ENCODE measurements around the gene N4BP2L2. TPM values are rescaled to one million over a fixed set of nuclear protein-coding genes. Genes with fewer than 3 reads are reported as not detected.

The N4BP2L2 gene
- polyA plus RNA-seq, 1 donor (not counting 4 experiments of a cell fraction or from before 2014, with no cell fraction given): 75.4 TPM

DNA sequence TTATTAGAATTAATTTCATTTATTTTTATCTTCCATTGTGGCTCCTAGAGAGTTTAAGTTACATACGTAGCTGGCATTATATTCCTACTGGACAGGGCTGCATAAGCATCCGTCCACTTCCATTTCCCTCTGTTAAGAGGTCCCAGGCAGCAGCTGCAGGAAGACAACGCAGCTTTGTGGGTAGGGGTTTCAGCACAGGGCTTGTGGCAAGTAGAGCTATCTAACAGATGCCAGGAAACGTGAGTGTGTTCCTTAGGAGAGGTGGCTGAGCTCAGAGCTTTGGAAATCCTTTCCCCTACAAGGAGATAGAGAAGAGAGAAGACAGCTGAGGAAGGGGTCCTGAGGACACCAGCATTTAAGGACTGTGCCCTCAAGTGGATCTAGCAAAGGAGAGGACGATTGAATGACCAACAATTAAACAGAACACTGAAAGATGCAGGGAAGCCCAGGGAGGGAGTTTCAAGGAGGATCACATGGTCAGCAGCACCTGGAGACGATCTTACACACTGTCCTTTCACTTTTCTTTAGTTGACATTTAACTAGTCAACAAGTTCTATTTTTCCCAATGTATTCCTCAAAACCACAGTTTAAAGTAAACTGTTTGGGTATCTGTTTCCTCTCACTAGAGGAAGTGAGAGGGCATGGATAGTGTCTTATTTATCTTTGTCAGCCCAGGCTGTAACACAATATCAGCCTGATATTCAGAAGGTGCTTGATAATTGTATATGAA is 108.4 kb downstream of the N4BP2L2 start:
- Histone ChIP-seq H3K9me1 (ENCODE audit: control insufficient read depth, extremely low read depth, insufficient read depth, low read length) (no peaks in the 10 kb centered on the region), H3K79me2 (ENCODE audit: control insufficient read depth, insufficient read depth, low read length) (no peaks in the 10 kb centered on the region), H3K9ac (ENCODE audit: control insufficient read depth, extremely low read depth, insufficient read depth, low read length) (no peak overlapping the region), H3K4me1 (ENCODE audit: control insufficient read depth, extremely low read depth, insufficient read depth, low read length) (peaks cover 25% of the 10 kb centered on the region), H3K9me3 (ENCODE audit: control insufficient read depth, low read depth, low read length) (no peaks in the 10 kb centered on the region), H3K27me3 (ENCODE audit: control insufficient read depth, extremely low read depth, insufficient read depth, low read length) (no peaks in the 10 kb centered on the region), H3K4me2 (ENCODE audit: control insufficient read depth, extremely low read depth, insufficient read depth, low read depth, low read length) (no peak overlapping the region), H3K27ac (ENCODE audit: control insufficient read depth, insufficient read depth, low read length) (no peak overlapping the region), H3K4me3 (ENCODE audit: control insufficient read depth in 2 of 3, extremely low read depth in 1 of 3, insufficient read depth in 2 of 3, low read depth in 1 of 3, low read length in 3 of 3) (no peak overlapping the region), H2AFZ (ENCODE audit: control insufficient read depth, low read length) (no peak overlapping the region), H4K20me1 (ENCODE audit: control insufficient read depth, extremely low read depth, insufficient read depth, low read length) (no peaks in the 10 kb centered on the region), H3K36me3 (ENCODE audit: control insufficient read depth in 2 of 2, extremely low read depth in 1 of 2, insufficient read depth in 2 of 2, low read length in 2 of 2) (peaks cover 0 to 7% of the 10 kb centered on the region in 2 experiments)
- TF ChIP-seq, protein P1, sequence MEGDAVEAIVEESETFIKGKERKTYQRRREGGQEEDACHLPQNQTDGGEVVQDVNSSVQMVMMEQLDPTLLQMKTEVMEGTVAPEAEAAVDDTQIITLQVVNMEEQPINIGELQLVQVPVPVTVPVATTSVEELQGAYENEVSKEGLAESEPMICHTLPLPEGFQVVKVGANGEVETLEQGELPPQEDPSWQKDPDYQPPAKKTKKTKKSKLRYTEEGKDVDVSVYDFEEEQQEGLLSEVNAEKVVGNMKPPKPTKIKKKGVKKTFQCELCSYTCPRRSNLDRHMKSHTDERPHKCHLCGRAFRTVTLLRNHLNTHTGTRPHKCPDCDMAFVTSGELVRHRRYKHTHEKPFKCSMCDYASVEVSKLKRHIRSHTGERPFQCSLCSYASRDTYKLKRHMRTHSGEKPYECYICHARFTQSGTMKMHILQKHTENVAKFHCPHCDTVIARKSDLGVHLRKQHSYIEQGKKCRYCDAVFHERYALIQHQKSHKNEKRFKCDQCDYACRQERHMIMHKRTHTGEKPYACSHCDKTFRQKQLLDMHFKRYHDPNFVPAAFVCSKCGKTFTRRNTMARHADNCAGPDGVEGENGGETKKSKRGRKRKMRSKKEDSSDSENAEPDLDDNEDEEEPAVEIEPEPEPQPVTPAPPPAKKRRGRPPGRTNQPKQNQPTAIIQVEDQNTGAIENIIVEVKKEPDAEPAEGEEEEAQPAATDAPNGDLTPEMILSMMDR (optimal IDR thresholded peaks at IDR 0.05 in 1 of 3, IDR thresholded peaks at IDR 0.05 in 1 of 3, conservative IDR thresholded peaks at IDR 0.05 in 1 of 3; ENCODE audit: extremely low read depth in 1 of 3, insufficient read depth in 2 of 3, low read length in 3 of 3): no peak
- no peak for TF ChIP-seq EZH2 (IDR thresholded peaks at IDR 0.05; ENCODE audit: low read length)
- no peak for FAIRE-seq
- dilution Hi-C loops (cut with MboI; ENCODE audit: extremely low pct_ligation_motif_present, low sequenced_read_pairs): no loop called here
- DNase-seq (ENCODE audit: low read depth, low spot score): no peak

DNA sequence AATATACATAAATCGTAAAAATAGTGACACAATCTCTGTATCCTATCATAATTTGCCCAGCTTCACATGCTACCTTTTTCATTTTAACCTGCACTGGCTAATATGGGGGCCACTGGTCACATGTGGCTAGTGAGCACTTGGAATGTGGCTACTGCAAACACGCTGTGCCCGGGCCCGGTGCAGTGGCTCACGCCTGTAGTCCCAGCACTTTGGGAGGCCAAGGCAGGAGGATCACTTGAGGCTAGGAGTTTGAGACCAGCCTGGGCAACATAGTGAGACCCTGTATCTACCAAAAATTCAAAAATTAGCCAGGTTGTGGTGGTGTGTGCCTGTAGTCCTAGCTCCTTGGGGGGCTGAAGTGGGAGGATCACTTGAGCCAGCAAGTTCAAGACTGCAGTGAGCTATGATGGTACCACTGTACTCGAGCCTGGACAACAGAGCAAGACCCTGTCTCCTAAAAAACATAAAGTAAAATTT is 109.1 kb downstream of the N4BP2L2 start:
- Histone ChIP-seq H3K79me2 (ENCODE audit: control insufficient read depth, insufficient read depth, low read length) (no peaks in the 10 kb centered on the region), H3K4me1 (ENCODE audit: control insufficient read depth, extremely low read depth, insufficient read depth, low read length) (peaks cover 25% of the 10 kb centered on the region), H3K9me3 (ENCODE audit: control insufficient read depth, low read depth, low read length) (no peaks in the 10 kb centered on the region), H3K4me3 (ENCODE audit: control insufficient read depth in 2 of 3, extremely low read depth in 1 of 3, insufficient read depth in 2 of 3, low read depth in 1 of 3, low read length in 3 of 3) (no peak overlapping the region), H3K9me1 (ENCODE audit: control insufficient read depth, extremely low read depth, insufficient read depth, low read length) (no peaks in the 10 kb centered on the region), H3K36me3 (ENCODE audit: control insufficient read depth in 2 of 2, extremely low read depth in 1 of 2, insufficient read depth in 2 of 2, low read length in 2 of 2) (peaks cover 0 to 7% of the 10 kb centered on the region in 2 experiments), H3K27ac (ENCODE audit: control insufficient read depth, insufficient read depth, low read length) (no peak overlapping the region), H3K4me2 (ENCODE audit: control insufficient read depth, extremely low read depth, insufficient read depth, low read depth, low read length) (no peak overlapping the region), H4K20me1 (ENCODE audit: control insufficient read depth, extremely low read depth, insufficient read depth, low read length) (no peaks in the 10 kb centered on the region), H3K27me3 (ENCODE audit: control insufficient read depth, extremely low read depth, insufficient read depth, low read length) (no peaks in the 10 kb centered on the region), H3K9ac (ENCODE audit: control insufficient read depth, extremely low read depth, insufficient read depth, low read length) (no peak overlapping the region), H2AFZ (ENCODE audit: control insufficient read depth, low read length) (no peak overlapping the region)
- no peak for FAIRE-seq
- DNase-seq (ENCODE audit: low read depth, low spot score): no peak
- no peak for TF ChIP-seq EZH2 (IDR thresholded peaks at IDR 0.05; ENCODE audit: low read length)
- TF ChIP-seq, protein P1 (optimal IDR thresholded peaks at IDR 0.05 in 1 of 3, IDR thresholded peaks at IDR 0.05 in 1 of 3, conservative IDR thresholded peaks at IDR 0.05 in 1 of 3; ENCODE audit: extremely low read depth in 1 of 3, insufficient read depth in 2 of 3, low read length in 3 of 3): no peak
- dilution Hi-C loops (cut with MboI; ENCODE audit: extremely low pct_ligation_motif_present, low sequenced_read_pairs): no loop called here

Measured in keratinocyte (primary cell).